Keratinocyte (primary cell): ENCODE measurements around the gene ZNF691. TPM values are rescaled to one million over a fixed set of nuclear protein-coding genes. Genes with fewer than 3 reads are reported as not detected.
"Not testable (repeated sequence)": the region's sequence is repeated elsewhere in the genome, so short reads cannot be mapped to it uniquely, and the experiment has no call there.

Experiments used
- DNase-seq: peaks from one replicate; pipeline ENCODE4 v3.0.0-alpha.2; 2011; ENCODE audit warnings: low read depth, missing footprints, low spot score
- FAIRE-seq: peaks from 2 replicates; lab custom pipeline; 2011; peaks lifted over from hg19 to GRCh38; lab: Jason Lieb, UNC
- H2AFZ ChIP-seq: 2 replicates; pipeline ENCODE4 v1.6.0; 2012; ENCODE audit warnings: low read length, control low read depth, inconsistent platforms; ENCODE audit not compliant: control insufficient read depth
- H3K27ac ChIP-seq: 2 replicates; pipeline ENCODE4 v1.5.1; 2011; ENCODE audit warnings: low read length; ENCODE audit not compliant: control insufficient read depth, insufficient read depth
- H3K27me3 ChIP-seq: 3 replicates; pipeline ENCODE4 v1.6.0; 2011; ENCODE audit warnings: low read length; ENCODE audit not compliant: control insufficient read depth, insufficient read depth; ENCODE audit errors: extremely low read depth
- H3K36me3 ChIP-seq, 2 experiments: 2 replicates in 1 of 2; 3 replicates in 1 of 2; pipeline ENCODE4 v1.5.1; 2011; ENCODE audit warnings: low read length in 2 of 2, mild to moderate bottlenecking in 1 of 2; ENCODE audit not compliant: control insufficient read depth in 2 of 2, insufficient read depth in 2 of 2; ENCODE audit errors: extremely low read depth in 1 of 2
- H3K4me1 ChIP-seq: 3 replicates; pipeline ENCODE4 v1.5.1; 2011; ENCODE audit warnings: low read length; ENCODE audit not compliant: control insufficient read depth, insufficient read depth; ENCODE audit errors: extremely low read depth
- H3K4me2 ChIP-seq: 3 replicates; pipeline ENCODE4 v1.6.0; 2011; ENCODE audit warnings: low read depth, low read length; ENCODE audit not compliant: control insufficient read depth, insufficient read depth; ENCODE audit errors: extremely low read depth
- H3K4me3 ChIP-seq, 3 experiments: fragments of 200-600 bp in 1 of 3; sonication (generic) in 1 of 3; 2 replicates in 2 of 3; 3 replicates in 1 of 3; pipeline ENCODE4 v1.5.1; 2011 to 2016; ENCODE audit warnings: low read length in 3 of 3, mild to moderate bottlenecking in 3 of 3, control low read depth in 2 of 3, inconsistent platforms in 1 of 3, low read depth in 1 of 3, mixed read lengths in 1 of 3, mixed run types in 1 of 3, moderate library complexity in 1 of 3; ENCODE audit not compliant: control insufficient read depth in 2 of 3, insufficient read depth in 2 of 3; ENCODE audit errors: extremely low read depth in 1 of 3
- H3K79me2 ChIP-seq: 2 replicates; pipeline ENCODE4 v1.6.0; 2012; ENCODE audit warnings: low read length; ENCODE audit not compliant: control insufficient read depth, insufficient read depth
- H3K9ac ChIP-seq: 3 replicates; pipeline ENCODE4 v1.6.0; 2011; ENCODE audit warnings: low read length; ENCODE audit not compliant: control insufficient read depth, insufficient read depth; ENCODE audit errors: extremely low read depth
- H3K9me1 ChIP-seq: 3 replicates; pipeline ENCODE4 v1.6.0; 2011; ENCODE audit warnings: low read length; ENCODE audit not compliant: control insufficient read depth, insufficient read depth; ENCODE audit errors: extremely low read depth
- H3K9me3 ChIP-seq: 2 replicates; pipeline ENCODE4 v1.5.1; 2012; ENCODE audit warnings: low read depth, low read length; ENCODE audit not compliant: control insufficient read depth
- H4K20me1 ChIP-seq: 3 replicates; pipeline ENCODE4 v1.6.0; 2011; ENCODE audit warnings: low read length; ENCODE audit not compliant: control insufficient read depth, insufficient read depth; ENCODE audit errors: extremely low read depth
- CTCF ChIP-seq, 3 experiments: IDR thresholded peaks in 1 of 3; conservative IDR thresholded peaks in 1 of 3; optimal IDR thresholded peaks in 1 of 3; 2 replicates in 2 of 3; 3 replicates in 1 of 3; pipeline versions ENCODE3 to v1.5.1; 2011; ENCODE audit warnings: low read length in 3 of 3, mild to moderate bottlenecking in 3 of 3, moderate library complexity in 2 of 3, control low read depth in 1 of 3, inconsistent platforms in 1 of 3; ENCODE audit not compliant: insufficient read depth in 2 of 3; ENCODE audit errors: extremely low read depth in 1 of 3
- EZH2 ChIP-seq: IDR thresholded peaks from one replicate; pipeline ENCODE4 v1.6.1; 2012; ENCODE audit warnings: inconsistent platforms, mild to moderate bottlenecking, low read length, moderate library complexity
- dilution Hi-C: fragments of 300-500 bp; cut with MboI; formaldehyde crosslinking; loops from one replicate; pipeline ENCODE4 v1.7.0; 2020; ENCODE audit warnings: low sequenced_read_pairs; ENCODE audit not compliant: extremely low pct_ligation_motif_present
- polyA plus RNA-seq, 5 experiments: library from polyadenylated mRNA; depleted of rRNA in 3 of 5; stranded (reverse) in 3 of 5; stranded (forward) in 1 of 5; unstranded in 1 of 5; fragments of >200 nt; gene quantifications; 1 replicate in 1 of 5; 2 replicates in 3 of 5; 3 replicates in 1 of 5; pipeline versions ENCODE4 v1.2.1 to v1.2.3, GENCODE V29; 2011 to 2012; ENCODE audit warnings: missing spikeins in 2 of 5, low read depth in 1 of 5, low replicate concordance in 1 of 5

The ZNF691 gene
- polyA plus RNA-seq, 1 donor (not counting 4 experiments of a cell fraction or from before 2014, with no cell fraction given), result 3.8 TPM

GRCh38 chr1:42807056-42807668 is 39.3 kb upstream of the ZNF691 start:
- Histone ChIP-seq H3K4me3 (no peak overlapping the region), H3K79me2 (no peaks in the 10 kb centered on the region), H4K20me1 (no peaks in the 10 kb centered on the region), H2AFZ (no peak overlapping the region), H3K9ac (no peak overlapping the region), H3K9me3 (no peaks in the 10 kb centered on the region), H3K36me3 (no peaks in the 10 kb centered on the region), H3K27me3 (no peaks in the 10 kb centered on the region), H3K9me1 (no peaks in the 10 kb centered on the region), H3K4me2 (no peak overlapping the region), H3K4me1 (no peaks in the 10 kb centered on the region), H3K27ac (no peak overlapping the region)
- TF ChIP-seq CTCF (optimal IDR thresholded peaks at IDR 0.05 in 1 of 3, IDR thresholded peaks at IDR 0.05 in 1 of 3, conservative IDR thresholded peaks at IDR 0.05 in 1 of 3; ENCODE audit: extremely low read depth in 1 of 3, insufficient read depth in 2 of 3, low read length in 3 of 3), result no peak
- TF ChIP-seq EZH2, result no peak
- no peak for DNase-seq
- FAIRE-seq, result no peak
- dilution Hi-C loops, result no loop called here

- H3K36me3 ChIP-seq, H3K9ac ChIP-seq, H3K4me2 ChIP-seq, H3K9me3 ChIP-seq, H4K20me1 ChIP-seq, H3K27me3 ChIP-seq, H3K4me3 ChIP-seq, FAIRE-seq, dilution Hi-C loops, H3K27ac ChIP-seq, H3K9me1 ChIP-seq, H3K79me2 ChIP-seq, H2AFZ ChIP-seq, DNase-seq: not testable (repeated sequence)
- H3K4me1 ChIP-seq, result peaks cover 13% of the 10 kb centered on the region
Measured at GRCh38 chr1:42814815-42815214, 31.6 kb upstream of the ZNF691 start.
